Calu3 (cell line): Measurements from ENCODE around the gene CCM2L. TPM values are rescaled to one million over a fixed set of nuclear protein-coding genes. Genes with fewer than 3 reads are reported as not detected.

Source experiments
- BruUV-seq: library from RNA; stranded (reverse); fragments of 400-500 nt; replicated peaks from 2 replicates; lab custom pipeline; 2021; lab: Mats Ljungman, UMichigan
- CTCF ChIA-PET: fragments of 300-600 bp; sonication (Branson Sonifier 250); formaldehyde crosslinking; loops from one replicate; lab custom pipeline; 2022; ENCODE audit warnings: antibody characterized with exemption; lab: Charles Lee
- DNase-seq: peaks from one replicate; pipeline ENCODE4 v3.0.0; 2022
- H3K27ac Mint-ChIP-seq: one replicate; pipeline ENCODE4 v1.8.0; 2022; ENCODE audit warnings: mixed read lengths; ENCODE audit not compliant: unreplicated experiment
- H3K27me3 Mint-ChIP-seq: one replicate; pipeline ENCODE4 v1.8.0; 2022; ENCODE audit warnings: mixed read lengths; ENCODE audit not compliant: unreplicated experiment
- H3K36me3 Mint-ChIP-seq: one replicate; pipeline ENCODE4 v1.8.0; 2022; ENCODE audit warnings: mild to moderate bottlenecking, moderate library complexity, mixed read lengths; ENCODE audit not compliant: insufficient read depth, unreplicated experiment
- H3K4me1 Mint-ChIP-seq: one replicate; pipeline ENCODE4 v1.8.0; 2022; ENCODE audit warnings: mild to moderate bottlenecking, low read depth, mixed read lengths; ENCODE audit not compliant: unreplicated experiment
- H3K4me3 Mint-ChIP-seq: one replicate; pipeline ENCODE4 v1.8.0; 2022; ENCODE audit warnings: mild to moderate bottlenecking, low read depth, moderate library complexity, mixed read lengths; ENCODE audit not compliant: unreplicated experiment
- H3K9me3 Mint-ChIP-seq: one replicate; pipeline ENCODE4 v1.8.0; 2022; ENCODE audit warnings: low read depth, mixed read lengths; ENCODE audit not compliant: unreplicated experiment
- CTCF ChIP-seq: fragments of 200-600 bp; IDR thresholded peaks from one replicate; pipeline ENCODE4 v1.8.0; 2022; ENCODE audit warnings: antibody characterized with exemption; ENCODE audit not compliant: unreplicated experiment
- intact Hi-C: fragments of 100-400 bp; cut with micrococcal nuclease; formaldehyde crosslinking; loops from one replicate; pipeline ENCODE4 v1.10.0; 2022; ENCODE audit not compliant: unreplicated experiment
- total RNA-seq: library from RNA; stranded (reverse); gene quantifications from 2 replicates; pipeline ENCODE4 v1.2.3, GENCODE V29; 2022

Gene CCM2L
- total RNA-seq, 1 experiment from 2014 or later = not detected

GRCh38 chr20:32034581-32035425, 24.6 kb downstream of the CCM2L start:
- intact Hi-C loops = loop anchor here (5.0 to 10.0 kb wide), 2 partner anchors 57 to 610 kb away; no protein-coding TSS in a partner anchor
- no peak for DNase-seq
- Mint-ChIP-seq H3K27me3 (peaks cover 80% of the 10 kb centered on the region), H3K4me3 (no peak overlapping the region), H3K9me3 (no peaks in the 10 kb centered on the region), H3K36me3 (peaks cover 4% of the 10 kb centered on the region), H3K4me1 (peaks cover 22% of the 10 kb centered on the region), H3K27ac (no peak overlapping the region)
- TF ChIP-seq CTCF = no peak
- no TSS peak for BruUV-seq
- CTCF ChIA-PET = interaction anchor here (0.6 to 0.8 kb wide), 2 partner anchors 38 to 149 kb away, joined by 3 read pairs; no protein-coding TSS in a partner anchor

GRCh38 chr20:32035426-32035779, 25.2 kb downstream of the CCM2L start:
- no peak for TF ChIP-seq CTCF
- Mint-ChIP-seq H3K9me3 (no peaks in the 10 kb centered on the region), H3K27ac (no peak overlapping the region), H3K4me3 (no peak overlapping the region), H3K36me3 (peaks cover 4% of the 10 kb centered on the region), H3K27me3 (peaks cover 82% of the 10 kb centered on the region), H3K4me1 (peaks cover 22% of the 10 kb centered on the region)
- DNase-seq = no peak
- CTCF ChIA-PET = interaction anchor here (0.6 to 1.0 kb wide), 3 partner anchors 20 to 150 kb away, joined by 3 read pairs; no protein-coding TSS in a partner anchor
- intact Hi-C loops = loop anchor here (5.0 to 10.0 kb wide), 2 partner anchors 57 to 609 kb away; no protein-coding TSS in a partner anchor
- BruUV-seq = no TSS peak

- TF ChIP-seq CTCF = no peak
- DNase-seq = no peak
- Mint-ChIP-seq H3K27ac (peak overlapping the region; percentile 23), H3K27me3 (peaks cover 91% of the 10 kb centered on the region), H3K4me3 (no peak overlapping the region), H3K36me3 (peaks cover 4% of the 10 kb centered on the region), H3K4me1 (peaks cover 22% of the 10 kb centered on the region), H3K9me3 (no peaks in the 10 kb centered on the region)
- intact Hi-C loops = loop anchor here (5.0 to 10.0 kb wide), 2 partner anchors 56 to 609 kb away; no protein-coding TSS in a partner anchor
- BruUV-seq = no TSS peak
- CTCF ChIA-PET = interaction anchor here (1.0 kb wide), 1 partner anchor 21 kb away, joined by 3 read pairs; no protein-coding TSS in a partner anchor
These were observed 26.0 kb downstream of the CCM2L start for GRCh38 chr20:32036252-32036651.

- H3K27ac Mint-ChIP-seq = peak overlapping the region; percentile 23
- DNase-seq = no peak
- no peak for TF ChIP-seq CTCF
- peaks cover 93% of the 10 kb centered on the region for H3K27me3 Mint-ChIP-seq
- CTCF ChIA-PET = no interaction called here
- no TSS peak for BruUV-seq
- H3K36me3 Mint-ChIP-seq = peaks cover 4% of the 10 kb centered on the region
- H3K9me3 Mint-ChIP-seq = no peaks in the 10 kb centered on the region
- intact Hi-C loops = loop anchor here (5.0 to 10.0 kb wide), 2 partner anchors 55 to 608 kb away; no protein-coding TSS in a partner anchor
- peaks cover 22% of the 10 kb centered on the region for H3K4me1 Mint-ChIP-seq
- H3K4me3 Mint-ChIP-seq = no peak overlapping the region
These were observed 26.7 kb downstream of the CCM2L start for GRCh38 chr20:32036716-32037485.
